GM20000 (cell line): ENCODE results near the gene TRAPPC4.
A peak's percentile ranks its signal among the peaks of the same experiment; 100 is the strongest.

Source experiments
- DNase-seq: peaks from one replicate; pipeline ENCODE4 v3.0.0; 2012; ENCODE audit warnings: low spot score
- TF ChIP-seq, protein P1 (sequence below): IDR thresholded peaks from 2 replicates; pipeline ENCODE4 v1.5.1; 2012; ENCODE audit warnings: mild to moderate bottlenecking, control low read depth; ENCODE audit errors: extremely low read depth, missing control alignments

TRAPPC4 gene

DNA sequence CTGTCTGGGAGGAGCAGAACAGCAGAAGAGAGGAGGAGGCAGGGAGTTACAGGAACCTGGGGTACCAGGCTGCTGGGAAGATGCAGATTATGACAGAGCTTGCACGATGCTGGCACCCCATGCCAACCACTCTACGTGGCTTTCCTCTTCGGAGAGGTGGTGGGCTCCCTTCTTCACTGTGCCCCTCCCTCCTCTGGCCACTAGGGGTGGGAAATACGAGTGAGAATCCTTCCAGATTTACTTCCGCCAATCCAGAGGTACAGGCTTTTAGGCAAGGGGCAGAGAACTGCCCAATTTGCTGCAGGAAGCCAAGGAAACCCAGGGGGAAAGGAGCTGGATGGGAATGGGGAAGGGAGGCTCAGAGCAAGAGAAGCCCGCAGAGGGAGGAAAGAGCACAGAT, 26.1 kb downstream of the TRAPPC4 start:
- DNase-seq: no peak
- TF ChIP-seq, protein P1, sequence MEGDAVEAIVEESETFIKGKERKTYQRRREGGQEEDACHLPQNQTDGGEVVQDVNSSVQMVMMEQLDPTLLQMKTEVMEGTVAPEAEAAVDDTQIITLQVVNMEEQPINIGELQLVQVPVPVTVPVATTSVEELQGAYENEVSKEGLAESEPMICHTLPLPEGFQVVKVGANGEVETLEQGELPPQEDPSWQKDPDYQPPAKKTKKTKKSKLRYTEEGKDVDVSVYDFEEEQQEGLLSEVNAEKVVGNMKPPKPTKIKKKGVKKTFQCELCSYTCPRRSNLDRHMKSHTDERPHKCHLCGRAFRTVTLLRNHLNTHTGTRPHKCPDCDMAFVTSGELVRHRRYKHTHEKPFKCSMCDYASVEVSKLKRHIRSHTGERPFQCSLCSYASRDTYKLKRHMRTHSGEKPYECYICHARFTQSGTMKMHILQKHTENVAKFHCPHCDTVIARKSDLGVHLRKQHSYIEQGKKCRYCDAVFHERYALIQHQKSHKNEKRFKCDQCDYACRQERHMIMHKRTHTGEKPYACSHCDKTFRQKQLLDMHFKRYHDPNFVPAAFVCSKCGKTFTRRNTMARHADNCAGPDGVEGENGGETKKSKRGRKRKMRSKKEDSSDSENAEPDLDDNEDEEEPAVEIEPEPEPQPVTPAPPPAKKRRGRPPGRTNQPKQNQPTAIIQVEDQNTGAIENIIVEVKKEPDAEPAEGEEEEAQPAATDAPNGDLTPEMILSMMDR: no peak

DNA sequence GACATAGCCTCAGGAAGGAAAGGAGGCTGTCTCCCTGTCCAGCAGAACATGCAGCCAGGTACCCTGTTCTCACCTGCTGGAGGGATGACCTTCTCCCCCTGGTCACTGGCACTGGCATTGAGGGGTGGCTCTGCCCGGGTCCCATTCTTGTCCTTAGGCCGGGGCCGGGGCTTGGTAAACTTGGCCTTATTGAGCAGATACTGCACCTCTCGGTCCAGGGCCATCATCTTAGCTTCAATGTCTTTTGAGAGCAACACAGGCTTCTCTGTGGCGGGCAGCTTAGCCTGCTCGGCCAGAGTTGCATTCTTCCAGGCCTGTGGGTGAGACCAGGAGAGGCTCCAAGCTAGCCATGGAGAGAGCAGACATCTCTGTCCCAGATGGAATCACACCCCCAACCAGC, 27.9 kb downstream of the TRAPPC4 start:
- TF ChIP-seq, protein P1: no peak
- DNase-seq: no peak

DNA sequence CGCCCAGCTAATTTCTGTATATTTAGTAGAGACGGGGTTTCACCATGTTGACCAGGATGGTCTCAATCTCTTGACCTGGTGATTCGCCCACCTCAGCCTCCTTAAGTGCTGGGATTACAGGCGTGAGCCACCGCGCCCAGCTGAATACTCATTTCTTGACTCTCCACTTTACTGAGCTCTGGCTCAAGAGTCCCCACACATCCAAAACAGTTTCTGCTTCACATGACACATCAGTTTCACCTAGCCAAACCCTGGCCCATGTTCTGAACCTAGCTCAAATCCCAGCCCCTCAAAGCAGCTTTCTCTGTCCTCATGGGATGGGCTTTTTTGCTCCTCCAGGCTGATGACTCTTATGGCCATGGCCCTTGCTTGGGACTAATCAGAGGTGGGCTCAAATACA, 28.6 kb downstream of the TRAPPC4 start:
- DNase-seq: no peak
- TF ChIP-seq, protein P1: no peak

DNA sequence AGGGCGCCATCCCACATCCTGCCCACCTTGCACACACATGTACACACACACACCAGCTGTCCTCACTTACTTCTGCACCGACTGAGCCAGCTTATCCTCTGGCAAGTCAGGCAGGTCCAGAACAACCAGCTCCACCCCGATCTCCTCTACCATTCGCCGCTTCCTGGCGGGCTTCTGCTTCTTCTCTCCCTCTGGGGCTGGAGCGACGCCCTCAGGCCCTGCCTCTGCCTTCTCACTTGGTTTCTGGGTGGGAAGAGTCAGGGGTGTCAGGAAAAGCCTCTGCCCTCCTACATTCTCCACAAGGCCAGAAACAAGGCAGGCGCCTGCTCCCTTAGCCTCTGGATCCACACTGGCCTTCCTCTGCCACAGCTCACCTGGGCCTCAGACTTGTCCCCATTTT, 30.1 kb downstream of the TRAPPC4 start:
- TF ChIP-seq, protein P1: no peak
- no peak for DNase-seq

DNA sequence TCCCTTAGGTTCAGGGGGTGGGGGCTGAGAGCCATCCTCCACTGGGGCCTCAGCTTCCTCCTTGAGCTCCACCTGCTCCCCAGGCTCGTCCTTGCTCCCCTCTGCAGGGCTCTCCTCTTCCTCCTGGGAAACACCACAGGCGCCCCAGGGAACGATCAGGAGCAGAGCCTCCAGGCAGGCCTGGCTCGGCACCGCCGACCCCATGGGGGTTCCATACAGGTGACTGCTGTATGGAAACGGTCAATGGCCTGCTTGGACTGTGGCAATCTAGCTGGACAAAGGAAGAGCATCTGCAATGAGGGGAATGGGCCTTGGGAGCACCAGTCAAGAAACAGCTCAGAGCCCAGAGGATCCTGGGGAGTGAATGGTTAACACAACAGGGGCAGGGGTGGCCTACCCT, 30.5 kb downstream of the TRAPPC4 start:
- no peak for DNase-seq
- TF ChIP-seq, protein P1: no peak

DNA sequence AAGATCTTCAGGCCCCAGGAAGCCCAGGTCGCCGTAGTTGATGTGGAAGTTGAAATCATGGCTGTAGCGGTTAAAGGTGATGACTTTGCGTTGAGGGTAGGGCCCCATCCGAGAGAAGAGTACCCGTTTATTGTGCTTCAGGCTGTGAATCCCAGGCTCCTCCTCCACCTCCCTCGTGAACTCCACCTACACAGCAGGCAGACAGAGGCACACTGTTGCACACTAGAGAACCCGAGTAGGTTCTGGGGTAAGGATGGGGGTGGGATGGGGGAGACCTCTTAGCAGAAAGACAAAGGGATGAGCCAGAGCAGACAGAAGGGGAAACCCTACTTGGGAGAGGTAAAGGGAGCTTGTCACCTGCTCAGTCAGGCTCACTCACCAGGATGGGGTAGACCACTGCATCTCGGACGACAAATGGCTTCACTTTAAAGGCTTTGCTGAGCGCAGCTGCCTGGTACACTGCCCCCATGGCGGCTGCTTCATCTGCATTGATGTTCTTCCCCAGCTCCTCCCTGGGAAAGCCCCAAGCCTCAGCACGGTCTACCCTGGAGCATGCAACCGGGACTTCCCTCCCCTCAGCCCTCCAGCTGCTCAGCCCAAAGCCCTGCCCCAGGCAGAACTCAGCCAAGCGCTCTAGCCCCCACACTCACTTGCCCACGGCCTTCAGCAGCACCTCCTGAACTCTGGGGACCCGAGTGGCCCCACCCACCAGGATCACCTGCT, 33.0 kb downstream of the TRAPPC4 start:
- DNase-seq: peak; percentile 79
- TF ChIP-seq, protein P1: no peak

DNA sequence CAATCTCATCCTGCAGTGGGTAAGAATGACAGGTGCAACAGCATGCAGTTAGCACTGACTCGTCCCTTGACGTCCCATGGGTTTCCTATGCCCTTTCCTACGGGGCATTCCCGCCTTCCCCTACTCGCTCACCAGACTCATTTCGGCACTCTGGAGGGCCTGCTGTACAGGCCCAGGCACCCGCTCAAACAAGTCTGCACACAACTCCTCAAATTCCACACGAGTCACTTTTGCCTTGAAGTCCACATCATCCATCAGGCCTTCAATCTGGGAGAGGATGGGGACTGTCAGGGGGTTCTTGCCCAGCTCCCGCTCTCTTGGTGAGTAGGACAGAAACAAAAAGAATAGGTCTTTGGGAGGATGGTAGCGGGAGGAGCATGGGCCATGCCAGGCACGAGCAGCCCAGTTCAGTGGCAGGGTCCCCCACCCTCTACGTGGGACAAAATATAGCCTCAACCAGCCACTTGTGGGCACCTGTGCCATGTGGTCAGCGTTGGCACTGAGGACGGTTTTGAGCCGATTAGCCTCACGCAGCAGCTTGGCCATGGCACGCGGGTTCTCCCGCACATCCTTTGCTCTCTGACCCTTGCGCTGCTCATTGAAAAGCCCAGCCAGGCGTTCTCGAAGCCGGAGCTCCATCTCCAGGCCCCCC, 33.7 kb downstream of the TRAPPC4 start:
- TF ChIP-seq, protein P1: no peak
- no peak for DNase-seq
